SU-DHL-6 (cell line): ENCODE results near the gene CRTC3.

ENCODE experiments used
- EZH2phosphoT487 ChIP-seq: fragments of 200-600 bp; sonication (generic), shearing (Covaris generic); conservative IDR thresholded peaks from 2 replicates; pipeline ENCODE4 v1.6.1; 2018; ENCODE audit warnings: mild to moderate bottlenecking, antibody characterized with exemption, low read length, moderate library complexity, mixed read lengths
- TF ChIP-seq, protein P1 (sequence below): fragments of 200-600 bp; sonication (generic); IDR thresholded peaks from one replicate; pipeline ENCODE4 v1.5.1; 2017; ENCODE audit warnings: antibody characterized with exemption, mild to moderate bottlenecking, low read length, moderate library complexity; ENCODE audit not compliant: insufficient read depth, poor library complexity, severe bottlenecking

DNA sequence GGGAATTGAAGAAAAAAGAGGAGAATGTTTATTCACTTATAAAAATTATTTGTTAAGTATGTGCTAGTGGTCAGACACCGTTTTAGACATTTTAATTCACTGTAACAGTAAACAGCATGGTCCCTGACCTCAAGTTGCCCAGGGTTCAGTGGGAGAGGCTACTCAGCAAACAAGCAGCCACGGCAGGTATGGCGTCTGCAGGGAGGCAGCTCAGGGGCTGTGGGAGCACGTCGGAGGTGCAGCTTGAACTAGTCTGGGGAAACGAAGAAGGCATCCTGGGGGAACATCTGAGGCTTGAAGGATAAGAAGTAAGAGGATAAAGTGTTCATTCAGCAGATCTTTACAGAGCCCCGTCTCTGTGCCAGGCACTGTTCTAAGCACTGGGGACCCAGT lies 66.0 kb downstream of the CRTC3 start:
- TF ChIP-seq, protein P1, sequence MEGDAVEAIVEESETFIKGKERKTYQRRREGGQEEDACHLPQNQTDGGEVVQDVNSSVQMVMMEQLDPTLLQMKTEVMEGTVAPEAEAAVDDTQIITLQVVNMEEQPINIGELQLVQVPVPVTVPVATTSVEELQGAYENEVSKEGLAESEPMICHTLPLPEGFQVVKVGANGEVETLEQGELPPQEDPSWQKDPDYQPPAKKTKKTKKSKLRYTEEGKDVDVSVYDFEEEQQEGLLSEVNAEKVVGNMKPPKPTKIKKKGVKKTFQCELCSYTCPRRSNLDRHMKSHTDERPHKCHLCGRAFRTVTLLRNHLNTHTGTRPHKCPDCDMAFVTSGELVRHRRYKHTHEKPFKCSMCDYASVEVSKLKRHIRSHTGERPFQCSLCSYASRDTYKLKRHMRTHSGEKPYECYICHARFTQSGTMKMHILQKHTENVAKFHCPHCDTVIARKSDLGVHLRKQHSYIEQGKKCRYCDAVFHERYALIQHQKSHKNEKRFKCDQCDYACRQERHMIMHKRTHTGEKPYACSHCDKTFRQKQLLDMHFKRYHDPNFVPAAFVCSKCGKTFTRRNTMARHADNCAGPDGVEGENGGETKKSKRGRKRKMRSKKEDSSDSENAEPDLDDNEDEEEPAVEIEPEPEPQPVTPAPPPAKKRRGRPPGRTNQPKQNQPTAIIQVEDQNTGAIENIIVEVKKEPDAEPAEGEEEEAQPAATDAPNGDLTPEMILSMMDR, result no peak
- no peak for TF ChIP-seq EZH2phosphoT487
